Adipose tissue (tissue), 3 donors: ENCODE measurements around the gene WWOX. TPM values are rescaled to one million over a fixed set of nuclear protein-coding genes. Genes with fewer than 3 reads are reported as not detected.

Experiments used
- H3K27ac ChIP-seq: one replicate; pipeline ENCODE4 v1.5.1; 2013; ENCODE audit warnings: low read depth, low read length
- WGBS, 3 donors: extraction: QIAGEN DNeasy Blood & Tissue Kit; methylation state at CpG; one replicate each; pipeline ENCODE4 v1.1.7; 2013; 5-methylcytosine and 5-hydroxymethylcytosine counted together
- polyA plus RNA-seq, 3 donors: library from polyadenylated mRNA; stranded (reverse); fragments of 200-250 nt; gene quantifications; one replicate each; pipeline ENCODE4 v1.2.3, GENCODE V29; 2013
- donor health status: healthy with polysubstance abuse.
- donor health status: Bipolar disorder and iron deficiency.
- donor health status: healthy.

The WWOX gene
- polyA plus RNA-seq, 3 donors, result 5.7 to 10.6 (median 7.0) TPM

DNA sequence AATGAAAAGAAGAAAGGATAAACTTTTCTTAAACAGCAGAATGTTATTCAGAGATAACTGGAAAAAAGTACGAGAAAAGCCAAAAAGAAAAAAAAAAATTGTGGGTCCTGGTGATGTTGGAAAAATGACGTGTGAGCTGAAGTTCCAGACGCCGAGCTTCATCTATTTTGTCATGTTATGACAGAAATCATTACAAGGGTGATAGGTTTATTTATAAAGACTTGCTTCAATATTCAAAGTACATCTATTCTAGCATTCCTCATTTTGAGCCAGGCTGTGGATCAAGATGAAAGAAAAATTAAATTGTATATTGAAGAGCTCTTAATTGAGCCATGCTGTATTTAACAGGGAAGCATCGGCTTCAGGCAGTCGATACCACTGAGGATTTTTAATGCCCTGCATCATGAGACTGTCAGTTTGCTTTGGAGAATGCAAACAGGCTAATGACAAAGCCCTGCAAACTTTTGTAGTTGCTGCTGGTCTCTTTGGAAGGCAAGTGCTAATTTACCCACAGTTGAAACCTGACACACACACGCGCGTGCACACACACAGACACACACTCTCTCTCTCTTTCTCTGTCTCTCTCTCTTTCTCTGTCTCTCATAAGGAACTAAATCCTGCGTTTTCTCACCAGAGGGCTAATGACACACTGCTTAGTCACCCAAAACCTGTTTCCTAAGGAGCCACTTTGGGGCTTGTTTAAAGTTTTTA is 110.7 kb downstream of the WWOX start:
- no peak overlapping the region for H3K27ac ChIP-seq
- 51 to 84% (median 82%) methylated on average over 10 of the region's 10 CpGs for WGBS, 3 donors

DNA sequence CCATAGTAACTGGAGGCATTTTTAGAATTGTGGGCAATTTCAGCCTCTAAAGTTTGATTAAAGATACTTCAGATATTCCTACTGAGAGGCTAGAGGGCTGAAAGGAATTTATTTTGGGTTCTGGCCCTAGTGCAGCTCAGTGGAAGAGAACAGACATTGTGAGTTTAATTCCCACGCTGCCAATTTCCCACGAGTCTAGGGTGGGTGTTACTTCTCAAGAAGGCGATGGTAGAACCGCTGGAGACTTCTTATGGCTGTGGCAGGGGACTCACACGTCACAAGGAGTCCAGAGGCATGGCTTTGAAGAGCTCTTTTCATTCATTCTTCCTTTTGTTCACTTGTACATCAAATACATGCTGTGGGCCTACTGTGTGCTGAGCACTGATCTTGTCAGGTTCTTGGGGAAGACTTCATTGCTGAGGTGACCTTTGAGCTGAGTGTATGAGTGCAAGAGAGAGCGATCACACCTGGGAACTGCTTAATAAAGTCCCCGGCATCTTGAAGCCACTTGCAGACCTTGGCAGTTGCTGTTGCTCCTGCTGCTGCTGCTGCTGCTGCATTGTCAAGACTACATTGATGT is 111.7 kb downstream of the WWOX start:
- H3K27ac ChIP-seq, result no peak overlapping the region

DNA sequence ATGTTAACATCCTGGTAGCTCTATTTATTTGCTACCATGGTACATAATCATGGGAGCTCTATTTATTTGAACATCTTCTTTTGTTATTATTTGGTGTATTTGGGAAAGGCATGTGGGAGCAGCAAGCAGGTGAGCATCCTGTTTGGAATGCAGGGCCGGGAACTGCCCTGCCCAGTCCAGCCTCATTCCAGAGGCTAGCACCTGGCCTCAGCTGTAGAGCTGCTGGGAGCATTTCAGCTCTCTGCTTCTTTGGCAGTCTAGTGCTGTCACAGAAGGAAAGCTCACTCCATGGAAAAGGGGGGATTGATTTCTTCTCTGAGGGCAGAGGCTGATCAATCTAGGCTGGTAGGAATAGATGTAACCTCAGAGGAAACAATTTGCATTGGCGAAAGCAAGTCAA is 112.5 kb downstream of the WWOX start:
- no peak overlapping the region for H3K27ac ChIP-seq
- WGBS, 3 donors, result 83 to 95% (median 92%) methylated on average over 2 of the region's 2 CpGs

More for the DNA sequence above, 111.7 kb downstream of the WWOX start:
- 85 to 87% (median 87%) methylated on average over 7 of the region's 7 CpGs for whole genome bisulfite sequencing, 3 donors

DNA sequence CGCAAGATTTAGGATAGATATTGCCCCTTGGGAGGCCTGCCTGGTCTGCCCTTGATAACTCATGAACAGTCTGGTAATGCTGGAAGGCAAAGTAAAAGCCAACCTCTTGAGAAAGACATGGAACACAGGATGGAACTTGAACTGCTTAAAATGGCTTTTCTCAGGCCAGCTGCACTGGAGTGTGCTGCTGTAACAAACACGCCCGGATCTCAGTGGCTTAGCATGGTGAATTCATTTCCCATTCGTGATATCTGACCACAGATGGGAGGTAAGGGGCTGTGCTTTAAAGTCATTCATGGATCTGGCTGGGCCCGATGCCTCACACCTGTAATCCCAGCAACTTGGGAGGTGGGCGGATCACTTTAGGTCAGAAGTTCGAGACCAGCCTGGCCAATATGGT is 113.2 kb downstream of the WWOX start:
- H3K27ac ChIP-seq, result no peak overlapping the region
- 96 to 98% (median 97%) methylated on average over 7 of the region's 7 CpGs for WGBS, 3 donors

DNA sequence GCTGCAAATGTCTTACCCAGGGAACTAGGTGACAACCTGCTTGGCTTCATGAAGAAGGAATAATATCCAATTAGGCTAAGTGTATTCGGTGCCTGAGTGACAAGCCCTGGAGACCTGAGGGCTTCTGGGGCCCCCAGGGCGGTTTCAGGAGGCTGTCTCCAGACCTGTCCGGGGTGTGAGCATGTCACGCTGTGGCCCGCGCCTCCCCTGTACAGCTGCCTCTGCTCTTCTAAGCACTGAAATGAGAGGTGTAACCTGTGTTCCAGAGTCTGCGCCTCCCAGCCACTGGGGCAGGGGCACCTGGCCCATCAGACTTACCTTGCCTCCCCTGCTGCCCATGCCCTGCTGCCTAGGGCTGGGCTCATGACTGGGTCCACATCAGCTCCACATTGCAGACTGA is 114.3 kb downstream of the WWOX start:
- no peak overlapping the region for H3K27ac ChIP-seq
- WGBS, 3 donors, result 96 to 97% (median 97%) methylated on average over 7 of the region's 7 CpGs

DNA sequence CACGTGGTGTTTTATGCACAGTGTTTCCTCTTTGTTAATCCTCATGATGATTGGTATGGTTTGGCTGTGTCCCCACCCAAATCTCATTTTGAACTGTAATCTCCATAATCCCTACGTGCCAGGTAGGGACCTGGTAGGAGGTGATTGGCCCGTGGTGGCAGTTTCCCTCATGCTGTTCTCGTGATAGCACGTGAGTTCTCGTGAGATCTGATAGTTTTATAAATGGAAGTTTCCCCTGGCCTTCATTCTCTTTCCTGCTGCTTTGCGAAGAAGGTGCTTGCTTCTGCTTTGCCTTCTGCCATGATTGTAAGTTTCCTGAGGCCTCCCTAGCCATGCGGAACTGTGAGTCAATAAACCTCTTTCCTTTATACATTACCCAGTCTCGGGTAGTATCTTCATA is 115.8 kb downstream of the WWOX start:
- H3K27ac ChIP-seq, result no peak overlapping the region
- WGBS, 3 donors, result 95 to 96% (median 96%) methylated on average over 9 of the region's 9 CpGs

DNA sequence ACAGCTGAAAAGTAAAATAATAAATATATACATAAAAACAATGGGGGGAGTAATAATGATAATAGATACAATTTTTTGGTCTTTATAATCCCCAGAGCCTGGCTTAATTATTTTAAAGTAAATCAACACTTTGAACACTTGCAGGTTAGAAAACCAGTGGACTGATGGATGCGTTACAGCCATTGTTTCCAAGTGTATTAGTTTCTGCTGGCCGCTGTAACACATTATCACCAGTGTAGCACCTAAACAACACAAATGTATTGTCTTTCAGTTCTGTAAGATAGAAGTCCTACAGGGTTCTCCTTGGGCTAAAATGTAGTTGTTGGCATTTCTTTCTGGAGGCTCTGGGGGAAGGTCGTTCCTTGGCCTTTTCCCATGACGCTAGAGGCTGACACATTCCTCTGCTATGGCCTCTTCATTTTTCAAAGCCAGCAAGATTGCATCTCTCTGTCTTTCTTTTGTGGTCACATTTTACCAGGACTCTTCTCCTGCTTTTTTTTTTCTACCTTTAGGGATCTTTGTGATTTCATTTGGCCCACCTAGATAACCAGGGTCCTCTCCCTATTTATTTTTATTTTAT is 116.8 kb downstream of the WWOX start:
- 94 to 98% (median 95%) methylated on average over 4 of the region's 4 CpGs for WGBS, 3 donors
- no peak overlapping the region for H3K27ac ChIP-seq

DNA sequence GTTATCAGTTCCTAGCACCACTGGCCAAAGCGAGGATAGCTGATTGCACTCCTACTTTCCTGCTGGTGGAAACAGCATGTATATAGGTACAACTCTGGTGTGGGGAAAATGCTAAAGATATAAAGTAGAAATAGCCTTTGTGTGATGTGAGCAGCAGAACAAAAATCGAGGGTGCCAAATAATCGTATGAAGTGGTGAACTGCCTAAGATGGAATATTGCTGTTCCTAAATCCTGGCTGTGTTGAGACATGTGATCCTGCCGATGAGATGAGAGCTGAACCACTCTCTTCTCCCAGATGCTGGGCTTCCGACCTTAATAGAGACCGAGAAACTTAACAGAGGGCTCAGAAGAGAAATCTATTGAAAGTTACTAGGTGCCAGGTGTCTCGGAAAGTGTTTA is 117.8 kb downstream of the WWOX start:
- 87 to 92% (median 91%) methylated on average over 7 of the region's 7 CpGs for WGBS, 3 donors
- H3K27ac ChIP-seq, result no peak overlapping the region

DNA sequence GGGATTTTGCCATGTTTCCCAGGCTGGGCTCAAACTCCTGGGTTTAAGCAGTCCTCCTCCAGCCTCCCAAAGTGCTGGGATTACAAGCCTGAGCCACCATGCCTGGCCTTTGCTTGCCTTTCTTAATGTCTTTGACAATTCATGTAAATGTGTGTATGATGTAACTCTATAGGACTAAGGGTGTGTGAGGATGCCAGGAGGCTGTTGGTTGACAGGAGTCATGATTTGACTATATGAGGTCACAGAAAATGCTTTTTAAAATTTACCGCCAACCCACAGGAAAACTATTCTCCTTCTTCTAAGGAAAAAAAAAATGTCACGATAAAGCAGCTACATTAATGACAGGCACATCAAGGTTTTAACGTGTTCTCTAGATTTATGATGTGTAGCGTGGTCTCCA is 118.8 kb downstream of the WWOX start:
- no peak overlapping the region for H3K27ac ChIP-seq

DNA sequence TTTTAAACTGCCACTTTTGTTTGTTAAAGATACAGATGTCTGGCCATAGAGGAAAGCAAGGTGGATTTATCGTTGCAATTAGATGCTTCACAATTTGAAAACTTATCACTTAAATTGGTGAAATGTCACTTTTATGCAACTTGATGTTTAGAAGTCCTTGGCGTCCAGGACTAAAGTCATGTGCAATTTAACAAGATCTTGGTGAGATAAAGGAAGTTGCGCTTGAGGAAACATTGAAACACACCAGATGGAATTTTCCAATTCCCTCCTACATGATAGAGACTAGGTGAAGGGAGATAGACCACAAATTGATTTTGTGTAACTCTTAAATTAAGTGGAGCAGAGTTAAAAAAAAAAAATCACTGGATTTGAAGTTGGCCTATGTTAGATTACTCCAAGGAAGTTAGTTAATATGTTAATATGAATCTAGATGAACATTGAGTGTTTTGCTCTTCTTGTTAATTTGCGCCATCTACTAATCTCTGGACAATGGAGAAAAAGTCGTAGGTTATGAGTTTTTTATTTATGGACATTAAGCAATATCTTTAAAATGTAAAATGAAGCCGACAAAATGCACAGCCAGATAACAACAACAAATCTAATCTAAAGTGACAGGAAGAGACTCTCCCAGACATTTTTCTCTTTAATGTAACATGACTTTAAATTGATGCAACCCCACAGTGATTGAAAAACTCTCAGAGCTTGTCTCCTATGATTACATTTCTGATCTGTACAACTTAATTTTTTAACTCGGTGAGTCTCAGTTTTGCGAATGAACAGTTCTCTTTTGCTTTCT is 119.6 kb downstream of the WWOX start:
- WGBS, 3 donors, result 86 to 90% (median 89%) methylated on average over 8 of the region's 8 CpGs
- no peak overlapping the region for H3K27ac ChIP-seq

More for the DNA sequence above, 118.8 kb downstream of the WWOX start:
- WGBS, 3 donors, result 90 to 96% (median 96%) methylated on average over 4 of the region's 4 CpGs

DNA sequence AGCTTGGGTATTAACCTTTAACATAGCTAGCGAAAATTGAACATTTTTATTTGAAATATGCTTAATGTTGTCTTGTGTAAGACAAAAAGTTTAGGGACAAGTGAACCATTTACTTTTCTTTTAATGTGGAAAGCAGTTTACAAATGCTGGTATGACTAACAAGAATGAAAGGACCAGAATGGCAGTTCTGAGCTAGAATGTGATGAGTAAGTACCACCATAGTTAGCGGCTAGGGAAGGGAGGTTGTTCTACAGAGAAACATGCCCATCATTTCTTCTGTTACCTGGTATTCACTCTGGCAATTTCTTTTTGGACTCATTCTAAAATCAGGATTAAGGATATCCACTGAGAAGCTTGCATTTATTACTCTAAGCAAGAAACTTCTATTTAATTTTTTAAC is 121.1 kb downstream of the WWOX start:
- WGBS, 3 donors, result 96 to 98% (median 97%) methylated on average over 2 of the region's 2 CpGs

DNA sequence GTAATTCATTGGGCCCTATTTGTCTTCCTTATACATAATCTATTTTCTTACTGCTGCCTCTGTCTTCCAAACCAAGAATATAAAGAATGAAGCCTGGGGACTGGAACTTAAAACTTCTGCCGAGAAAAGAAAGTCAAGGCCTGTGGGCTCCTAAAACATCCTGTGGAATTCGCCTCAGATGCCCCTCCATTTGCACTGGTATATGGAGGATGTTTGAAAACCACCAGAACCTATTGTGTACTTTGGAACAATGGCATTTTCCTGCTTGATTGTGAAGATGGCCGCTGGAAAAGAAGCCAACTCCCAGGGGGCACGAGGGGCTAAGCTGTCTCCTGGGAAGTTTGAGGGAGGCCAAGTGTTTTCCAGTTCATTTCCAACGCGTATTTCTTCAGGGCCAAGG is 122.4 kb downstream of the WWOX start:
- no peak overlapping the region for H3K27ac ChIP-seq
- 60 to 91% (median 62%) methylated on average over 6 of the region's 6 CpGs for WGBS, 3 donors

More for the DNA sequence above, 121.1 kb downstream of the WWOX start:
- H3K27ac ChIP-seq, result no peak overlapping the region

DNA sequence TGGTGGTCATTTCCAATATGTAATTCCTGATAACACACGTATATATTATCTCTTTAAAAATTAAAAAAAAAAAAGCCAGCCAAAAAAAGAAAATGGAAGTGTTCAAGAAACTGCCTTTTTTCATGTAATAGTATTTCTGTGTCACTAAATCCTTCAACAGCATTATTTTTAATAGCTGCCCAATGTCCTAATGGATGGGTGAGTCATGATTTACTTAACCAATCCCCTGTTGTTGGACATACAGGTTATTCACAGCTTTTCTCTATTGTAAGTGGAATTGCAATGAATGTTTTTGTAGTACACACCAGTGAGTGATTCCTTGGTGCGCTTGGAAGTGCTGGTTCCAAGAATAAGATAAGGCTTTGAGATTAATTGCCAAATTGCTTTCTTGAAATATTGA is 124.9 kb downstream of the WWOX start:
- no peak overlapping the region for H3K27ac ChIP-seq
- WGBS, 3 donors, result 74 to 83% (median 80%) methylated on average over 2 of the region's 2 CpGs

DNA sequence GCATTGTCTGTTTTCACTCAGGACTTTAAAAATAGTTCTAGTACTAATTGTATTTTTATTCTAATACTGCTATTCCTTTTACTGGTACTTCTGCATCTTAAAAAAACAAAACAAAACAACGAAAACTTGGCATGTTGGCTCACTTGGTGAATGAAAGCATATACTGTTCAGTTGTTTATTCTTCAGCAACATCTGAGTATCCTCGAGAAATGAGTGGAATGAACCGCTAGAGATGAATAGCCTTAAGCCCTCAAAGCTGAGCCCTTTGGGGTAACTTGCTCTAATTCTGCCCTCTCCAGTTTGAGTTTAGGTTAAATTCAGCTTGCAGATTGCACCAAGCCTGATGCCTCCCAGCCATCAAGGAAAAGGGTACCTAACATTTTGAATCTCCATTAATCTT is 126.5 kb downstream of the WWOX start:
- WGBS, 3 donors, result 74 to 84% (median 77%) methylated on average over 3 of the region's 3 CpGs
- no peak overlapping the region for H3K27ac ChIP-seq

DNA sequence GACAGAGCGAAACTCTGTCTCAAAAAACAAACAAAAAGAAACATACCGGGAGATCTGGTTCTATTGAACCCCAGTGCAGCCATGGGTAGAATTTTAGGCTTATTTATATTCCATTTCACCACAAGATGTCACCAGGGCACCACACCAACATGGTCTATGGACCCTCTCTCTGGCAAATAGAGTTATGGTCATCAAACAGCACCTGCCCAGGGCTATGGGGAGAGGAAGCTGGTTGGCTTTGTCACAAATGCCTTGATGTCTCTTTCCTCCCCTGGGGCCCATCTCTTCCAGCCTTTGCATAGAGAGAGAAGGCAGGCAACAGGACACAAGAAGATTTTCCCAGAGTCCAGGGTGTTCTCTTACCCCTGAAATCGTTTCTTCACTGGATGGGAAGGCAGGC is 128.4 kb downstream of the WWOX start:
- 77 to 82% (median 78%) methylated on average over 3 of the region's 3 CpGs for WGBS, 3 donors
- no peak overlapping the region for H3K27ac ChIP-seq

DNA sequence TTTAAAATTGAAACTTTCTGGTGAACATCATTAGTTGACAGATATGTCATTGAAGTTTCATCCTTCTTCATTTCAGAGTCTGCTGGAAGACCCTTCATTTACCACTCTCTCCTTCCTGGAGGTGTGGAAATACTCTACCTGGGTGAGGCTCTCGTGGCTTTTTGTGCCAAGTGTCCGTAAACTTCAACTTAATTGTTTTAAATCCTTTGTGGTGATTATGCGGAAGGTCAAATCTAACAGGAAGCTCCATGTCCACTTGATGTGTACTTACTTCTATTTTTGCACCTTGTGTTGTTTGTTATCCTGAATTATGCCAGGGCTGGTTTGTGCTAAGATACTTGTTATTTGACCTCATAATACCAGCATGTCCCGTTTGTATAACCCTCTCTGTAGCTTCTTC is 129.2 kb downstream of the WWOX start:
- WGBS, 3 donors, result 69 to 78% (median 73%) methylated on average over 4 of the region's 4 CpGs
- no peak overlapping the region for H3K27ac ChIP-seq

DNA sequence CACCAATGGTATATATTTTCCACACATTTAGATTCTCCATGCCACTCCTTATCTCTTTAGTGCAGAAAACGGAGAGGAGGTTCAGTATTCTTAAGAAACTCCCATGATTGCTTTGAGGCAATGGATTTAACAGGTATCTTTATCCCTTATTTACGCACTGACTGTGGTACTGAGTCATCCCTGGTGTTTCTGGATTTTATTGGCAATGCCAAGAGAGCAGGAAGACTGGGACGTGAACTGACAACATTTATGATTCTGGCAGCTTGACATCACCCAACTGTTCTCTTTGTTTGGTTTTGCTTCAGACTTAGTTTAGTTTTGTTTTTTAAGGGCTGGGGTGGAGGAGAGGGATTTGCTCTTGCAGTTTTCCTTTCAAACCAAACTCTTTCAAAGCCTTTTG is 131.4 kb downstream of the WWOX start:
- no peak overlapping the region for H3K27ac ChIP-seq
- WGBS, 3 donors, result 62 to 71% (median 71%) methylated on average over 3 of the region's 3 CpGs

DNA sequence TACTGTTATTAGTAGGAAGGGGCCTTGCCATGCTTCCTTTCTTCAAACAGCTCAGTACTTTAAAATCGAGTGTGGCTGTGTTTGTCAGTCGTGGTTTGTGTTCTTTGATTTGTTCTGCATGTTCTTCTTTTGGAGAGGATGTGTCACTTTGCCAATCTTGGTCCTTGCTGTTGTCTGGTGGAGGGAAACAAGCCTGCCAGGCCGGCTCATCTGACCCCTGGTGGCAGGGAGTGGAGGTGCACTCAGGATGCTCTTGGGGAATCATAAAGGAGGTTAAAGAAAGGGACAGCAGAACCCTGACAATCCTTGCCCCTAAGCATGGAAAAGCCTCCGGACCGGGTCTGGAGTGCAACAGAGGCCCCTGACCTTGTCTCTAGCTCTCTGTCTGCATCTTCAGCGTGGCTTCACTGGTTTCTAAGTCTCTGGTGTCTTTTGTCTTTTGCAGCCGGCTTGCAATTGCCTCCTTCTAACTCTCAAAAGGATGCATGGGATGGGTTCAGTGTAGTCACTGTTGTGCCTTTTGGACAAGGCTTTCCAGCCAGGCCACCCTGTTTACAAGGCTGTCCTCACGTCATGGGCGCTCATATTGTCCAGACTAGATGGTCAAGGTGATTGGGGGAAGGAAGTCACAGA is 135.8 kb downstream of the WWOX start:
- 53 to 59% (median 56%) methylated on average over 9 of the region's 9 CpGs for WGBS, 3 donors
- no peak overlapping the region for H3K27ac ChIP-seq

DNA sequence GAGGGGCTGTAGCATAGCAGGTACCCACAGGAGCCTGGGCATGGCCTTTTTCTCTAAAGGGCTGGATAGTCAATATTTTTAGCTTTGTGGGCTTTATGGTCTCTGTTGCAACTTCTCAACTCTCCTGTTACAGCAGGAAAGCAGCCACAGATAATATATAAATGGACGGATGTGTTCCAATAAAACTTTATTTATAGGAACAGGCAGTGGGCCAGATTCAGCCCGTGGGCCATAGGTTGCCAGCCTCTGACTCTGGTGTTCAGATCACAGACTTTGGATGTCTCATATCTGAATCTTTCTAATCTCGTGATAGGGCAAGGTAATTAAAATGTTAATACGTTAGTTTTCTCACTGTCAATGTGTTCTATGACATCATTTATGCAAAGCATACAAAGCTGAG is 136.4 kb downstream of the WWOX start:
- H3K27ac ChIP-seq, result no peak overlapping the region
- WGBS, 3 donors, result 73 to 91% (median 79%) methylated on average over 4 of the region's 4 CpGs
